MM.1S (cell line): ENCODE measurements around the gene ABHD11.

ENCODE experiments used
- DNase-seq: peaks from one replicate; pipeline ENCODE4 v3.0.0-alpha.2; 2015
- H2AFZ ChIP-seq: fragments of 300-600 bp; sonication (generic); 2 replicates; pipeline ENCODE4 v1.6.0; 2016; ENCODE audit warnings: antibody characterized with exemption, low read length
- H3F3A ChIP-seq: fragments of 300-600 bp; sonication (generic); 2 replicates; pipeline ENCODE4 v1.6.1; 2016; ENCODE audit warnings: mild to moderate bottlenecking, antibody characterized with exemption, low read length, moderate library complexity, mixed read lengths; ENCODE audit not compliant: insufficient read depth
- H3K27ac ChIP-seq: fragments of 300-600 bp; sonication (generic); 2 replicates; pipeline ENCODE4 v1.5.1; 2016; ENCODE audit warnings: mild to moderate bottlenecking, low read length
- H3K27me3 ChIP-seq: fragments of 300-600 bp; sonication (generic); replicated peaks from 2 replicates; pipeline ENCODE4 v1.6.0; 2016; ENCODE audit warnings: low read length; ENCODE audit not compliant: insufficient read depth
- H3K36me3 ChIP-seq: fragments of 300-600 bp; sonication (generic); replicated peaks from 2 replicates; pipeline ENCODE4 v1.6.1; 2016; ENCODE audit warnings: mild to moderate bottlenecking, low read length, mixed read lengths; ENCODE audit not compliant: insufficient read depth
- H3K4me1 ChIP-seq: fragments of 300-600 bp; sonication (generic); 2 replicates; pipeline ENCODE4 v1.6.1; 2016; ENCODE audit warnings: low read length, mixed read lengths
- H3K4me2 ChIP-seq: fragments of 300-600 bp; sonication (generic); 2 replicates; pipeline ENCODE4 v1.6.0; 2016; ENCODE audit warnings: low read depth, low read length
- H3K4me3 ChIP-seq: fragments of 300-600 bp; sonication (generic); 2 replicates; pipeline ENCODE4 v1.5.1; 2016; ENCODE audit warnings: low read length, mixed read lengths
- H3K79me2 ChIP-seq: fragments of 300-600 bp; sonication (generic); 2 replicates; pipeline ENCODE4 v1.6.1; 2016; ENCODE audit warnings: mixed run types, low read length, mixed read lengths
- H3K9ac ChIP-seq: fragments of 300-600 bp; sonication (generic); 2 replicates; pipeline ENCODE4 v1.6.1; 2016; ENCODE audit warnings: low read length, mixed read lengths
- H3K9me2 ChIP-seq: fragments of 300-600 bp; sonication (generic); replicated peaks from 2 replicates; pipeline ENCODE4 v1.6.1; 2016; ENCODE audit warnings: mild to moderate bottlenecking, low read length, mixed read lengths; ENCODE audit not compliant: insufficient read depth
- H3K9me3 ChIP-seq: fragments of 300-600 bp; sonication (generic); replicated peaks from 2 replicates; pipeline ENCODE4 v1.6.1; 2016; ENCODE audit warnings: mild to moderate bottlenecking, low read length, mixed read lengths; ENCODE audit not compliant: insufficient read depth
- H4K20me1 ChIP-seq: fragments of 300-600 bp; sonication (generic); 2 replicates; pipeline ENCODE4 v1.6.1; 2016; ENCODE audit warnings: mild to moderate bottlenecking, low read length, moderate library complexity, mixed read lengths; ENCODE audit not compliant: insufficient read depth
- EZH2 ChIP-seq: fragments of 300-600 bp; sonication (generic); optimal IDR thresholded peaks from 2 replicates; pipeline ENCODE3; 2017; ENCODE audit warnings: low read depth, mild to moderate bottlenecking, antibody characterized with exemption, low read length, mixed read lengths
- EZH2phosphoT487 ChIP-seq: fragments of 300-600 bp; sonication (generic); IDR thresholded peaks from 2 replicates; pipeline ENCODE4 v1.6.1; 2018; ENCODE audit warnings: antibody characterized with exemption, low read length
- TF ChIP-seq, protein P1 (sequence below): fragments of 300-600 bp; sonication (generic); IDR thresholded peaks from 2 replicates; pipeline ENCODE4 v1.5.1; 2016; ENCODE audit warnings: antibody characterized with exemption, low read length, mixed read lengths

The ABHD11 gene

DNA sequence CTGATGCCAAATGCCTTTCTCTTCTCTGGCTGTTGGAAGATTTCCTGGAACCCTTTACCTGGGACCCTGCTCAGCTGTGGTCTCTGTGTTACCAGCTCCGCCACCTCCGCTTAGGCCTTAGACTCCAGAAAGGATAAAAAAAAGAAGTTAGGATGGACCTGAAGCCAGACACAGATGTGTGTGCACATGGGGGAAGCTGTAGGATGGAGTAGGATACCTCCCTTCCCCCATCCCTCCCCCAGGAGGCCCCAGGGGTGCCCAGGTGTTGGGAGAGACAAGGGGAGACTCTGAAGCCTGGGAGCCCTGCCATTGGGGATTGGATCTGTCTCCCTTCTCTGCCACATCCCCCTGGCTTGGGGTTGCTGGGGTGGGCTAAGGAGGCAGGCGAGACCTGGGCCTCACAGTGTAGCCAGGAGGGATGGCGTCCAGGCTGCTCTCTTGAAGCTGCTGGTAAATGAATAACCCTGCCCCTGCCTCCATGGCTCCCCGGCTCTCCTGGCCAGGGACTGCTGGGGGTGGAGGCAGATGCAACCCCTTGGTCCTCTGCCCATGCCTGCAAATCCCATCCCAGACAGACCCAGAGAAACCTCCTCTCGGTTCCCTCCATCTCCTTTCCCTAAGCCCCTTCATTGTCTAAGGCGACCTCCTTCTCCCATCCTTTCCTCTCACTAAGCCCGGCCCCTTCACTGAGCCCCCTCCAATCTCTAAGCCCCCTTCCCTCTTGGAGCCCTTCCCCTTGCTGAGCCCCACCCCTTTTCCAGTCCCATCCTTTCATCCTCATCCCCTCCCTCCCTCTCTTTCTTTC is 23.5 kb upstream of the ABHD11 start:
- no peak overlapping the region for H3K9ac ChIP-seq
- no peak overlapping the region for H3K4me3 ChIP-seq
- no peaks in the 10 kb centered on the region for H3K36me3 ChIP-seq
- TF ChIP-seq EZH2 (no peak), EZH2phosphoT487 (no peak)
- TF ChIP-seq, protein P1, sequence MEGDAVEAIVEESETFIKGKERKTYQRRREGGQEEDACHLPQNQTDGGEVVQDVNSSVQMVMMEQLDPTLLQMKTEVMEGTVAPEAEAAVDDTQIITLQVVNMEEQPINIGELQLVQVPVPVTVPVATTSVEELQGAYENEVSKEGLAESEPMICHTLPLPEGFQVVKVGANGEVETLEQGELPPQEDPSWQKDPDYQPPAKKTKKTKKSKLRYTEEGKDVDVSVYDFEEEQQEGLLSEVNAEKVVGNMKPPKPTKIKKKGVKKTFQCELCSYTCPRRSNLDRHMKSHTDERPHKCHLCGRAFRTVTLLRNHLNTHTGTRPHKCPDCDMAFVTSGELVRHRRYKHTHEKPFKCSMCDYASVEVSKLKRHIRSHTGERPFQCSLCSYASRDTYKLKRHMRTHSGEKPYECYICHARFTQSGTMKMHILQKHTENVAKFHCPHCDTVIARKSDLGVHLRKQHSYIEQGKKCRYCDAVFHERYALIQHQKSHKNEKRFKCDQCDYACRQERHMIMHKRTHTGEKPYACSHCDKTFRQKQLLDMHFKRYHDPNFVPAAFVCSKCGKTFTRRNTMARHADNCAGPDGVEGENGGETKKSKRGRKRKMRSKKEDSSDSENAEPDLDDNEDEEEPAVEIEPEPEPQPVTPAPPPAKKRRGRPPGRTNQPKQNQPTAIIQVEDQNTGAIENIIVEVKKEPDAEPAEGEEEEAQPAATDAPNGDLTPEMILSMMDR, result no peak
- H3K4me2 ChIP-seq, result no peak overlapping the region
- H3K9me2 ChIP-seq, result no peaks in the 10 kb centered on the region
- H2AFZ ChIP-seq, result no peak overlapping the region
- no peaks in the 10 kb centered on the region for H3K27me3 ChIP-seq
- no peaks in the 10 kb centered on the region for H4K20me1 ChIP-seq
- peaks cover 7% of the 10 kb centered on the region for H3F3A ChIP-seq
- no peak overlapping the region for H3K27ac ChIP-seq
- H3K9me3 ChIP-seq, result no peaks in the 10 kb centered on the region
- peaks cover under 1% of the 10 kb centered on the region; the same call in 1 of the 2 replicates for H3K4me1 ChIP-seq
- no peaks in the 10 kb centered on the region for H3K79me2 ChIP-seq
- DNase-seq, result no peak

DNA sequence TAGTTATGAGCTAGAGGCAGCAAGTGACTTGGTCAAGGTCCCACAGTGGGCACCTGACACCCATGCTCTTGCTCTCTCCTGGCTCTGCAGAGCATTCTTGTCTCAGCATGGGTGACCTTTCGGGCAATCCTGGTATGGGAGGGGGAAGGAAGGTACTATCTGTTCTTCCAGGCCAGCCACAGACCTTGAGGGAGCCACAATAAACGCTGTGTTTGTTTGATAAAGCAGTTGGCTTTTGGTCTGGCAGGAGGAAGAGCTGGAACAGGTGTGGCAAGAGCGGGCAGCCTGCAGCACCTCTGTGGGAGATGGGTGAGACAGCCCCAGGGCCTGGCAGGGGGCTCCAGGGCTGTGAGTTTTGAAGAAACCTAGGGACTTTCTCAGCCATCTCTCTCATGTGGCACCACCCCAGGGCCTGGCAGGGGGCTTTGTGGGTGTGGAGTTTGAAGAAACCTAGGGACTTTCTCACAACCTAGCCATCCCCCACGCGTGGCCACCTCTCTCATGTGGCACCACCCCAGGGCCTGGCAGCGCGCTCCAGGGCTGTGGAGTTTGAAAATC is 20.1 kb upstream of the ABHD11 start:
- Histone ChIP-seq H3K36me3 (no peaks in the 10 kb centered on the region), H3K4me1 (no peaks in the 10 kb centered on the region), H3K4me2 (no peak overlapping the region), H4K20me1 (no peaks in the 10 kb centered on the region), H3K9me2 (no peaks in the 10 kb centered on the region), H3K27ac (no peak overlapping the region), H3K27me3 (no peaks in the 10 kb centered on the region), H3K4me3 (no peak overlapping the region), H3K9ac (no peak overlapping the region), H3K79me2 (no peaks in the 10 kb centered on the region), H2AFZ (no peak overlapping the region), H3F3A (no peaks in the 10 kb centered on the region), H3K9me3 (no peaks in the 10 kb centered on the region)
- DNase-seq, result no peak
- TF ChIP-seq EZH2phosphoT487 (no peak), EZH2 (no peak)
- TF ChIP-seq, protein P1, result no peak

DNA sequence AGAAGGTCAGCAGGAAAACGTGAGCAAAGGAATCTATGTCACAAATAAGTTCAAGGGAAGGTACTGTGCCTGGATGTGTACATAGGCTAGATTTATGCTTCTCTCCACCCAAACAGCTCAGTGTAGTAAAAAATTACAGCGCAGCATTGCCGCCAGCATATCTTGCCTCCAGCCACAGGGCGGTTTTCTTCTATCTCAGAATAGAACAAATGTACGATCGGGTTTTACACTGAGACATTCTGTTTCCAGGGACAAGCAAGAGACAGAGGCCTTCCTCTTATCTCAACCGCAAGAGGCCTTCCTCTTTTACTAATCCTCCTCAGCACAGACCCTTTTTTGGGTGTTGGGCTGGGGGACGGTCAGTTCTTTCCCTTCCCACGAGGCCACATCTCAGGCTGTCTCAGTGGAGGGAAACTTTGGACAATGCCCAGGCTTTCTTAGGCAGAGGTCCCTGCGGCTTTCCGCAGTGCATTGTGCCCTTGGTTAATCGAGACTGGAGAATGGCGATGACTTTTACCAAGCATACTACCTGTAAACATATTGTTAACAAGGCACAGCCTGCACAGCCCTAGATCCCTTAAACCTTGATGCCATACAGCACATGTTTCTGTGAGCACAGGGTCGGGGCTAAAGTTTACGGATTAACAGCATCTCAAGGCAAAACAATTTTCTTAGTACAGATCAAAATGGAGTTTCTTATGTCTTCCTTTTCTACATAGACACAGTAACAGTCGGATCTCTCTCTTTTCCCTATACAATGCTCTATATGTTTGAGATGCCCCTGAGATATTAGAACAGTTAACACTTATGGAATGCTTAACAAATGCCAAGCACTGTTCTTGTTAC is 11.6 kb upstream of the ABHD11 start:
- no peak overlapping the region for H3K9ac ChIP-seq
- H3K4me1 ChIP-seq, result no peaks in the 10 kb centered on the region
- no peaks in the 10 kb centered on the region for H3K9me3 ChIP-seq
- H3F3A ChIP-seq, result no peaks in the 10 kb centered on the region
- no peaks in the 10 kb centered on the region for H3K9me2 ChIP-seq
- TF ChIP-seq EZH2 (no peak), EZH2phosphoT487 (no peak)
- TF ChIP-seq, protein P1, result no peak
- no peak overlapping the region for H3K4me3 ChIP-seq
- no peaks in the 10 kb centered on the region for H3K79me2 ChIP-seq
- H4K20me1 ChIP-seq, result no peaks in the 10 kb centered on the region
- H3K27me3 ChIP-seq, result no peaks in the 10 kb centered on the region
- no peak for DNase-seq
- no peak overlapping the region for H3K4me2 ChIP-seq
- H2AFZ ChIP-seq, result no peak overlapping the region
- no peaks in the 10 kb centered on the region for H3K36me3 ChIP-seq
- no peak overlapping the region for H3K27ac ChIP-seq
